IPS-18a (cell line): ENCODE data around the gene MAN1A2.

Source experiments
- H3K27ac ChIP-seq: one replicate; pipeline ENCODE4 v1.5.1; 2013; ENCODE audit warnings: low read length
- H3K27me3 ChIP-seq: one replicate; pipeline ENCODE4 v1.6.1; 2013; ENCODE audit warnings: mild to moderate bottlenecking, low read length; ENCODE audit not compliant: control insufficient read depth, insufficient read depth
- H3K36me3 ChIP-seq: one replicate; pipeline ENCODE4 v1.6.1; 2013; ENCODE audit warnings: low read depth, low read length; ENCODE audit not compliant: control insufficient read depth
- H3K4me1 ChIP-seq: one replicate; pipeline ENCODE4 v1.6.1; 2013; ENCODE audit warnings: low read depth, low read length; ENCODE audit not compliant: control insufficient read depth
- H3K4me3 ChIP-seq: one replicate; pipeline ENCODE4 v1.5.1; 2013; ENCODE audit warnings: low read length
- H3K9ac ChIP-seq: one replicate; pipeline ENCODE4 v1.6.1; 2013; ENCODE audit warnings: mild to moderate bottlenecking, low read length, moderate library complexity
- H3K9me3 ChIP-seq: one replicate; pipeline ENCODE4 v1.6.1; 2013; ENCODE audit warnings: low read depth, low read length; ENCODE audit not compliant: control insufficient read depth

MAN1A2 gene

DNA sequence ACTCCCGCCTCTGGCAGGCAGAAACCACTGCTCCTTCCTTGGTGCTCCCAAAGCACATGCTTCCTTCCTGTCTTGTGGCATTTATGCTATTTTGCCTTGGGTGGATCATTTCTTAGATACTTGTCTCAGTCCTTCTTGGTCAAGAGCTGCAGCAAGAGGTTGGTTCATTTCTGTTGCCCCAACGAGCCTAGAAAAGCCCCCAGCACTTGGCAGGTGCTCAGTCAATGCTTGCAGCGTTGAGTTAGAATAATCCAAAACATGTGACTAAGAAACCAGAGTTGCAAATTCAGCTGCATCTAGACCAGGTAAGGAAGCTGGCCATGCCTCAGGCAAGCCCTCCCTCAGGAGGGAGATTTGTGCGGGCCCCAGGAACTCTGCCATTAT lies 196.2 kb downstream of the MAN1A2 start:
- Histone ChIP-seq H3K4me3 (no peak overlapping the region), H3K4me1 (no peaks in the 10 kb centered on the region), H3K27me3 (no peaks in the 10 kb centered on the region), H3K9ac (no peak overlapping the region), H3K9me3 (no peaks in the 10 kb centered on the region), H3K36me3 (no peaks in the 10 kb centered on the region), H3K27ac (no peak overlapping the region)

DNA sequence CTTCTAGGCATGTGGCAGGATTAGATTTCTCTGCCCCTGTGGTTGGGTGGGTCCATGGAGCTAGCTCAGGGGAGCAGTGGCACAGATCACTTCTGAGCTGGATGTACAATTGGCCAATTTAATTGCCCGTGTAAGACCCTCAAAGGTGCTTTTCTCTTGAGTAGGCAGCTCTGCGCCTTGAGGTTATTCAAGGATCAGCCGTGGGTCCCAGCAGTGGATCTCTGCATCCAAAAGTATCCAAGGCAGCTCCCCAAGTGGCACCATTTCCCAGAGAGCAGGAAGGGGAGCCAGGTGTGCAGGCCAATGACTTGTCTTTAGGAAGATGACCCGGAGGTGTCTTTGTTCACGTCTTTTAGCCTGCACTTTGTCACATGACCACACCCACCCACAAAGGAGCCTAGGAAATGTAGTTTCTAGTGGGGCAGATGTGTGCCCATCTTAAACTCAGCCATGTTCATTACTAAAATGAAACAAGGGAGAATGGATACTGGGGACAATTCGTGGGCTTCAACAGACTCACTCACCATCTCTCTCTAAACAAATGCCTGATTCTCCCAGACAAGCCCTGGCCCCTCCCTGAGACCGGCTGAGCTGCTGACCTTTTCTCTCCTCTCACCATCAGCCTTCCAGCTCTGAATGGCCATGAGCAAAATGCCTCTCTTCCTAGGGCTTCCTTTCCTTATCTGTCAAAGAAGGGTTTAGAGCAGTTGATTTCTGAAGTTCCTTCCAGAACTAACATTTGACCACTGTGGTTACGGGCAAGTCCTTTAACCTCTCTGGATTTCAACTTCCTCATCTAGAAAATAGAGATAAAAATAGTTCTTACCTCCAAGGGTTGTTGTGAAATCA lies 197.2 kb downstream of the MAN1A2 start:
- no peak overlapping the region for H3K4me3 ChIP-seq
- no peaks in the 10 kb centered on the region for H3K36me3 ChIP-seq
- H3K27ac ChIP-seq: no peak overlapping the region
- H3K9ac ChIP-seq: no peak overlapping the region
- no peaks in the 10 kb centered on the region for H3K9me3 ChIP-seq
- H3K27me3 ChIP-seq: no peaks in the 10 kb centered on the region
- no peaks in the 10 kb centered on the region for H3K4me1 ChIP-seq

DNA sequence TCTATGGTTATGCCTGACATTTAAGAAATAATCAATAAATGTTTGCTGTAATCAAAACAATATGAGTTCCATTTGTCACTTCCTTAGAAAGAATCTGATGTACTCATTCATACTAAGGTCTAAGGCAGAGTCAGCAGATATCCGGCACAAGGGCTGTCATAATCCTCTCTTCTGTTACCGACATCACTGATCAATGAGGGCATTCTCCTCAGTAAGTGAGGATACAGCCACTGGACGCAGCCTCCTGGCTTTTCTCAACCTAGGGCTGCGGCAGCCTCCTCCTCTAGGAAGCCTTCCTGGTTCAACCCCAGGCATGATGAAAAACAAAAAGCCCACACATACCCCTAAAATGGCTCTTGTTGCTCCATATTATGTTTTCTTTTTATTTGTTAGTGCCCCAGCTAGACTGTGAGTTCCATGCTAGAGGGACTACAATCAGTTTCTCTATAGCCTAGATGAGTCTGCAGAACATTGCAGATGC lies 197.9 kb downstream of the MAN1A2 start:
- H3K27ac ChIP-seq: no peak overlapping the region
- H3K36me3 ChIP-seq: no peaks in the 10 kb centered on the region
- no peaks in the 10 kb centered on the region for H3K4me1 ChIP-seq
- no peak overlapping the region for H3K4me3 ChIP-seq
- no peak overlapping the region for H3K9ac ChIP-seq
- H3K27me3 ChIP-seq: no peaks in the 10 kb centered on the region
- H3K9me3 ChIP-seq: no peaks in the 10 kb centered on the region

DNA sequence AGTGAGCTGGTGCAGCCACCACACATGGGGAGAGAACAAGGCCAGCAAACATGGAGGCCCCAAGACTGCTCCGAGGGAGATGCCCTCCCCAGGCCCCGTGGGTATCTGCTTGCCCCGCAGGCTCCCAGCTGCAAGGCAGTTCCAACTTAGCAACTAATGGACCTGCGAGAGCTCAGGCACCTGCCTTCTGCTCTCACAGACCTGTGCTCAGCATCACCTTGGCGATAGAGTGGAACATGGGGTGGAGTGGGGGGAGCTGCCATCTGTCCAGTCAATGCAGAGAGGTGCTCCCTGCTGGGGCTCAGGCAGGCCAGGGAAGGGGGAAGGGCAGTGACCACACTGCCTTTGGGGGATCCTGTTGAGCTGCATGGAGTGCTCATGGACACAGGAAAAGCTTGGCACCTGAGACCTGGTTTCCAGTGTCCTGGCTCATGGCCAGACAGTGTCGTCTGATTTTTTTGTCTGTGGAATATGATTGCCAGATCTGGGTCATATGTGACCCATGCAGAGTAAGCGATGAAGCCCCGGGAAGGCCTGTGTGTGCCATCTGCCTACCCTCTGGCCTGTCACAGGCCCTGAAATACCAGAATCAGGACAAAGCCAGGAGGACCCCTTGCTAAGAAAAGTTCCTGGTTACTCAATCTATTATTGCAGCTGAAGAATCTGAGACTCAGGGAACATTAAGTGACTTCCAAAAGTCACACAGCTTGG lies 198.7 kb downstream of the MAN1A2 start:
- Histone ChIP-seq H3K9ac (no peak overlapping the region), H3K27me3 (no peaks in the 10 kb centered on the region), H3K9me3 (no peaks in the 10 kb centered on the region), H3K4me3 (no peak overlapping the region), H3K4me1 (no peaks in the 10 kb centered on the region), H3K27ac (no peak overlapping the region), H3K36me3 (no peaks in the 10 kb centered on the region)

DNA sequence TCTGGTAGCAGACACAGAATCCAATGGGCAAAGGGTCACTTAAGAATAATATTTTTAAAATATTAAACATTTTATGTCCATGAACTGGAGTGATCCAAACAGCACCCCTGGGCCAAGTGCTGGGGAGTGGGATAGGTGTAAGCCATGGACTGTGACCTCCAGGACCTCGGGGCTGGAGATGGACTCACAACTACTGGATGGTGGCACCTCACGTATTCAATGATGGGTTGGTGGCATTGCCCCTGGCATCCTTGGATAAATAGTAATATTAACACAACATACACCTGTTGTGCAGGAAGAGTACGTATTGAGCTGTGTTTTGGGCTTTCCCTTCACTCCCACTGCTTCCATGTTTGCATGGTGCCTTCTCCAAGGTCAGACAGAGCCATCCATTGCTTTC lies 199.3 kb downstream of the MAN1A2 start:
- Histone ChIP-seq H3K36me3 (no peaks in the 10 kb centered on the region), H3K27ac (no peak overlapping the region), H3K9ac (no peak overlapping the region), H3K4me1 (no peaks in the 10 kb centered on the region), H3K9me3 (no peaks in the 10 kb centered on the region), H3K4me3 (no peak overlapping the region), H3K27me3 (no peaks in the 10 kb centered on the region)

DNA sequence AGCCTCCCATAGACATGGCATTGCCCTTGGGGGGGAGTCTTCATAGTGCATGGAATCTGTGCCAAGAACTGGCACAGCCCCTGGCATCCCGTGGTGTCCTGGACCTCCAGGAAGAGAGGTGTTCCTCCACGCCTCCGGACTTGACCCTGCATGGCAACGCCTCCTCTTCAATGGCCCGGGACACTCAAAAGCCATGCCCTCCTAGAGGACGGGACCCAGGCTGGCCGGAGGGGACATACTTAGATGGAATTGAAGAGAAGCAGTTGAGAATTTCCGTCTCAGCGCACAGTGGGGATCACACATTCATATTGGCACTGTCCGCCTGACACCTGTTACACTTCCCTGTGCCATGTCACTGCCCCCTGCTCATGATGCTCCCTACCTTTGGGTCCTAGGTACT lies 200.2 kb downstream of the MAN1A2 start:
- Histone ChIP-seq H3K4me3 (no peak overlapping the region), H3K9ac (no peak overlapping the region), H3K4me1 (no peaks in the 10 kb centered on the region), H3K27me3 (no peaks in the 10 kb centered on the region), H3K36me3 (no peaks in the 10 kb centered on the region), H3K27ac (no peak overlapping the region), H3K9me3 (no peaks in the 10 kb centered on the region)

DNA sequence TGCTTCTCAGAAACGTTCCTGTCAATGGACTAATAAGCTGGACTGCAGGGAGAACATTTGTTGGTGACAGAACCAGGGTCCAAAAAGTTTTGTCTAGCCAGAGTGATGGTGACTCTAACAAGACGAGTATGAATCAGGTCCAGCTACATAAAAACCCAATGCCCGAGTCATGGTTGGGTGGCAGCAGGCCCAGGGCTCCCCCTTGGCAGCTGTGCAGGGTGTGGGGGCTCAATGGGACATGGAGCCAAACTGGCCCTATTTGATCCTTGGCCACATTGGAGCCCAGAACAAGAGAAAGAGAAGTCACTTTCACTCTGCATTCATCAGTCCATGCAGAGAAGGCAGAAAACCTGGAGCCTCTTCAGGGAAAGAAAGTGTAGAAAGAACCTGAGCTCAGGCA lies 200.7 kb downstream of the MAN1A2 start:
- Histone ChIP-seq H3K9ac (no peak overlapping the region), H3K27ac (no peak overlapping the region), H3K36me3 (no peaks in the 10 kb centered on the region), H3K27me3 (no peaks in the 10 kb centered on the region), H3K4me1 (no peaks in the 10 kb centered on the region), H3K9me3 (no peaks in the 10 kb centered on the region), H3K4me3 (no peak overlapping the region)

DNA sequence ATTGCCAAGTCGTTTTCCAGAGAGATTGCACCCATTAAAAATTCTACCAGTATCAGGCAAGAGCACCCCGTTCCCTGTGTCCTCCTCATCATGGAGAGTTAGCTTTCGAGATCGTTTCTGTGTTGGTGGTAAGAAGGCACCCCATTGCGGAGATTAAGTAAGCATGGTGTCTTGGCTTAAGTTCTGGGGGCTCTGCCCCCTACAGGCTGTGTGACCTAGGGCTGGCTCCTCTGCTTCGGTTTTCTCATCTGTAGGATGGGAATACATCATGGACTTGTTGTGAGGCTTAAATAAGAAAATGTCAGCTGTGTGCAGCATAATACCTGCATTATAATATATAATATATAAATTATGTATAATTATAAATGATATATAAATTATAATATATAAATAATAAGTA lies 201.8 kb downstream of the MAN1A2 start:
- Histone ChIP-seq H3K4me3 (no peak overlapping the region), H3K27ac (no peak overlapping the region), H3K36me3 (no peaks in the 10 kb centered on the region), H3K9me3 (no peaks in the 10 kb centered on the region), H3K27me3 (no peaks in the 10 kb centered on the region), H3K9ac (no peak overlapping the region), H3K4me1 (no peaks in the 10 kb centered on the region)

DNA sequence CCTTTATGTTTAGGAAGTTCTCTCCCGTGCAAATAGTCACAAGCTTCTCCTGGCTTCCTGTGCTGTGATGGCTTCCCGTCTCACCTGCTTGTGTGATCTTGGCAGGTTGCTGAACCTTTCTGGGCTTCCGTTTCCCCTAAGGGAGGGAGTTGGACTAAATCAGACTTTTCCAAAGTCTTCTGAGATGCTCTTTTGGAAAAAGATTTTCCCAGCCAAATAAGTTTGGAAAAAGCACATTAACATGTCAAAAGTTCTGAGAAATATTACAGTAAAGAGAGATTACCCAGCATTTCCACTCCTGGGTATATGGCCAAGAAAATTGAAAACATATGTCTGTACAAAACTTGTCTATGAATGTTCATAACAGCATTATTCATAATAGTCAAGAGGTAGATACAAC lies 202.6 kb downstream of the MAN1A2 start:
- Histone ChIP-seq H3K4me1 (peaks cover 6% of the 10 kb centered on the region), H3K4me3 (no peak overlapping the region), H3K27me3 (no peaks in the 10 kb centered on the region), H3K9ac (no peak overlapping the region), H3K27ac (no peak overlapping the region), H3K9me3 (no peaks in the 10 kb centered on the region), H3K36me3 (no peaks in the 10 kb centered on the region)

DNA sequence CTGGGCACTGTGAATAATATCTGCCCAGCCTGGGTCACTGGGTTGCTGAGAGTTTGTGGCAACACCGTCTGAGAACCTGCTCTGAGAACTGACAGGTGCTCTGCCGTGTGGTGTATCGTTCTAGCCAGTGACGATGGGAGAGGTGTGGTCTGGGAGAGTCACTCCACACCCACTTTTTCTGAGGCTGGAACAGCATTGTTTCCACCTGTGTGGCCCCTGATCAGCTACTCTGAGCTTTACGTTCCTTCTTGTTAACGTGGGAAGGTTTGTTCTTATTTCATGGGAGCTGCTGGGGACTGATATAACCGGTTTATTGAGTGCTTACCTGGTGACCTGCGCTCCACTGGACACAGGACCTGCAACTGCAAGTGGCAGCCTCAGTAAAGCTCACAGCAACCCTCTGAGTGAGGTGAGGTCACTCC lies 203.8 kb downstream of the MAN1A2 start:
- no peak overlapping the region for H3K4me3 ChIP-seq
- H3K27me3 ChIP-seq: no peaks in the 10 kb centered on the region
- peaks cover 7% of the 10 kb centered on the region for H3K4me1 ChIP-seq
- H3K36me3 ChIP-seq: no peaks in the 10 kb centered on the region
- no peaks in the 10 kb centered on the region for H3K9me3 ChIP-seq
- H3K9ac ChIP-seq: no peak overlapping the region
- H3K27ac ChIP-seq: no peak overlapping the region

DNA sequence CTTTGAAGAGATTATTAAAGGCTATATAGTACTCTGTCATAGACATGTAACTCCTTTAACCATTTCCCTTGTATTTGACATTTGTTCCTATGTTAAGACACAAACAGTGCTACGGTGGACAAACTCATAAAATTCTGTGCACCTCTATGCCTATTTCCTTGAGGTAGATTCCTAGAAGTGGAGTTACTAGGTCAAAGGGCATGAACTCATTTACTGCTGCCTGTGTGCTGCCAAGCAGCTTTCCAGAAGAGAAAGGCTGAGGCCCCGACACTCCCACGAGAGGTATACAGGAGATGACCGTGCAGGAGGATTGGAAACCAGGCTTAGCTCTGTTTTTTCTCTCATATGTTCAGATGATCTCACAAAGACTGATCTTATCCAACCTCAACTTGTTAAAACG lies 204.2 kb downstream of the MAN1A2 start:
- Histone ChIP-seq H3K36me3 (no peaks in the 10 kb centered on the region), H3K4me1 (peaks cover 7% of the 10 kb centered on the region), H3K27me3 (no peaks in the 10 kb centered on the region), H3K9ac (no peak overlapping the region), H3K27ac (no peak overlapping the region), H3K4me3 (no peak overlapping the region), H3K9me3 (no peaks in the 10 kb centered on the region)

DNA sequence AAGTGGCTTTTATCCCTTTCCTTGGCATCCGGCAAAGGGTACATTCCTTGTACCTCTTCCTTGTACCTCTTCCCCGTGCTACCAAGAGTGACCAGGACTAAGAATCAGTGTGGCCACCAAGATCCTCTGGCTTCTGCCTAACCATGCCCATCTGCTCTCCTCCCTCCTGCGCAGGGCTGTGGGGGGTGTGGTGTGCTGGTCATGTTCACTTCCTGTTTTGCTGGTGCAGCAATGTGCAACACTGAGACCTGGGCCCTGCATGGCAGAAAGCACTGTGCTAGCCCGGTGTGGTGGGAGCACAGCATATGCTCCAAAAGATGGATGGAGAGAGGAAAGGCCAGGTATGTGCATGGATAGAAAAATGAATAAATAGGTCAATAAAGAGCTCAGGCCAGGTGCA lies 205.3 kb downstream of the MAN1A2 start:
- no peak overlapping the region for H3K4me3 ChIP-seq
- H3K36me3 ChIP-seq: no peaks in the 10 kb centered on the region
- no peak overlapping the region for H3K9ac ChIP-seq
- H3K4me1 ChIP-seq: peaks cover 7% of the 10 kb centered on the region
- H3K9me3 ChIP-seq: no peaks in the 10 kb centered on the region
- H3K27me3 ChIP-seq: no peaks in the 10 kb centered on the region
- no peak overlapping the region for H3K27ac ChIP-seq
